Measurements from ENCODE around the gene ERMAP. TPM values are rescaled to one million over a fixed set of nuclear protein-coding genes. Genes with fewer than 3 reads are reported as not detected.

Gene ERMAP
- total RNA-seq, 4 donors from 2014 or later, result 5.8 to 13.2 (median 12.6) TPM

DNA sequence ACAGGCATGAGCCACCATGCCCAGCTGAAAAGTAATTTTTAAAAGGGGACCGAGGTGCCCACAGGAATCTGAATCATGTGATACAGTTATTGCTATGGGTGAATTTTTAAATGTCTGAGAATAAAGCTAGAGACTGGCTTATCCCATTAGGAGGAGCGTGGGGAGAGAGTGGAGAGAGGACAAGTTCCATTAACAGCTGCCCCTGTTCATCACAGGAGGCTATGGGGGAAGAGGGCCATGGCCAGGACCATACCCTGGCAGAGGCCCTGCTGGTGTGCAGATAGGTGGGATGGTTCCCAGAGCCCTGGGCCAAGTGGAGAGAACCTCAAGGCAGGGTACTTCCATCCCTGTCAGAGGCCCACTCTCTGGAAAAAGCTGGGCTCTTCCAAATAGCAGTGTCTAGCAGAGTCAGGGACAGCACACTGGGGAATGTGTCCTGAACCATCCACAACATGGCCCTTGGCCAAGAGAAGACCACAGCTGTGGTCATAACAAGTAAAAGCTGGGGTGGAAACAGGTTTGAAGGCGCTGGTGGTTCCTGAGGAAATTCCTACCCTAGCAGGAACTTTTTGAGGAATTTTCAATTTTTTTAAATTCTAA is 15.8 kb downstream of the ERMAP start:
- no peak for ATAC-seq (ENCODE audit: low FRiP score)
- TF ChIP-seq, protein P1, sequence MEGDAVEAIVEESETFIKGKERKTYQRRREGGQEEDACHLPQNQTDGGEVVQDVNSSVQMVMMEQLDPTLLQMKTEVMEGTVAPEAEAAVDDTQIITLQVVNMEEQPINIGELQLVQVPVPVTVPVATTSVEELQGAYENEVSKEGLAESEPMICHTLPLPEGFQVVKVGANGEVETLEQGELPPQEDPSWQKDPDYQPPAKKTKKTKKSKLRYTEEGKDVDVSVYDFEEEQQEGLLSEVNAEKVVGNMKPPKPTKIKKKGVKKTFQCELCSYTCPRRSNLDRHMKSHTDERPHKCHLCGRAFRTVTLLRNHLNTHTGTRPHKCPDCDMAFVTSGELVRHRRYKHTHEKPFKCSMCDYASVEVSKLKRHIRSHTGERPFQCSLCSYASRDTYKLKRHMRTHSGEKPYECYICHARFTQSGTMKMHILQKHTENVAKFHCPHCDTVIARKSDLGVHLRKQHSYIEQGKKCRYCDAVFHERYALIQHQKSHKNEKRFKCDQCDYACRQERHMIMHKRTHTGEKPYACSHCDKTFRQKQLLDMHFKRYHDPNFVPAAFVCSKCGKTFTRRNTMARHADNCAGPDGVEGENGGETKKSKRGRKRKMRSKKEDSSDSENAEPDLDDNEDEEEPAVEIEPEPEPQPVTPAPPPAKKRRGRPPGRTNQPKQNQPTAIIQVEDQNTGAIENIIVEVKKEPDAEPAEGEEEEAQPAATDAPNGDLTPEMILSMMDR (IDR thresholded peaks at IDR 0.05), result no peak
- DNase-seq (ENCODE audit: low spot score), result no peak

DNA sequence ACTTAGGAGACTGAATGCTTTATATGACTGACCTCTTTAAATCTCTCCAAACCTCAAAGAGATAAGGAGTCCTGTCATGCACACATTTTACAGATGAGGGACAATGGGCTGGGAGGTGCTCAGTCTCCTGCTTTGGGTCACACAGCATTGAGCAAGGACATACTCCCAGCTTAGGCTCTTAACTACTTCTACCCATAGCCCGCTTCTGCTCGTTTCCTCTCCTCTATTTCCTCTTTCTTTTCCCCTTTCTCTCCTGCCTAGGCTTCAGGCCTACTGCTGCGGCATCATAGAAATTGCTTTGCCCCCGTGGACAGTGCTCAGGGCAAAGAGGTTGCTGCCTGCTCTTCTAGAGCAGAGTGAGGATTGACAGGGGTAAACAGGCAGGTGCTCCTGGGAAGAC is 17.1 kb downstream of the ERMAP start:
- TF ChIP-seq, protein P1 (IDR thresholded peaks at IDR 0.05), result no peak
- ATAC-seq (ENCODE audit: low FRiP score) (no peak), DNase-seq (ENCODE audit: low spot score) (no peak)

DNA sequence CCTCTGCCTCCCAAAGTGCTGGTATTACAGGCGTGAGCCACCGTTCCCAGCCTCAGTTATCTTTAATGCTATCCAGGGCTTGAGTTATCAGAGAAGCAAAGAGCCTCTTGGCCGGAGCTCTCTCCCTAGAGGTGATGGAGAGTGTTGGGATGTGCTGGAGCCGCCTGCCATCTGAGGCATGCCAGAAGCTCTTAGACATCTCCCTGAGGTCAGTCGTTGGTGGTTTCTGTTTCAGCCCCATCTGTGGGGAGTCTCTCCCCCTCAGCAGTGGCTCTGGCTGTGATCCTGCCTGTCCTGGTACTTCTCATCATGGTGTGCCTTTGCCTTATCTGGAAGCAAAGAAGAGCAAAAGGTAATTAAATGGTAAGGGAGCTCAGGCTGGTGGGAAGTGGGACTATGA is 17.9 kb downstream of the ERMAP start:
- ATAC-seq (ENCODE audit: low FRiP score) (no peak), DNase-seq (ENCODE audit: low spot score) (no peak)
- TF ChIP-seq, protein P1 (IDR thresholded peaks at IDR 0.05), result no peak

DNA sequence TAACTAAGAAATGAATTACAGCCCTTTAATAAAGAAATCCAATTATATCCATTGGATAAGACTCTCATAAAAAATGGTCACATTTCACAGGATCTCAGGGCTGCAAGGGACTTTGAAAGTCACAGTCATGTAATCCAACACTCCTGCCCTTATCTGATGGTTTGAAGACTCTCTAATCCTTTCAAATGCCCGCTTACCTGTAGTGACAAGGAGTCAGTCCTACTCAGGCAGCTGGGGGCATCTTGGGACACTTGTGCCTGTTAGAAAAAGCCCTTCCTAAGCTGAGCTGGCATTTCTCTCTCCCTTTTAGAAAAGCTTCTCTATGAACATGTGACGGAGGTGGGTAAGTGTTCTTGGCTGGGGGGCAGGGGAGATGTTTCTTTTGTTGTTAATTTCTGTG is 18.5 kb downstream of the ERMAP start:
- TF ChIP-seq, protein P1 (IDR thresholded peaks at IDR 0.05), result no peak
- DNase-seq (ENCODE audit: low spot score) (no peak), ATAC-seq (ENCODE audit: low FRiP score) (no peak)

DNA sequence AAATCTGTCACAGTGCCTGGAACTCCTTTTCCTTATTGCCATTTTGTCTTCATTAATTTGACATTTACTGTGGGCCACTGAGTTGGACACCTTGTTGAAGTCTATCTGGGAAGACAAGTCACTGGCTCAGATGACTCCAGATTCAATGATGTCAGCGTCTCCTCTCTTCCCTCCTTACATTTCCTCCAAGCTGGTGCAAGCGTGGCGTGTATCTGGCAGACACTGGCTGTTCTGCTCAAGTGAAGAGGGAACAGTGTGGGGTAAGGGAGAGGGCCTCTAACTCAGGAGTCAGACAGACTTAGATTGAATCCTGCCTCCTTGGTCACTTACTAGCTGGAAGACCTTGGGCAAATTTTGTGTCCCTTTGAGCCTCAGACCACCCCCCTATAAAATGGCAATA is 20.8 kb downstream of the ERMAP start:
- DNase-seq (ENCODE audit: low spot score) (no peak), ATAC-seq (ENCODE audit: low FRiP score) (no peak)
- TF ChIP-seq, protein P1 (IDR thresholded peaks at IDR 0.05), result no peak

DNA sequence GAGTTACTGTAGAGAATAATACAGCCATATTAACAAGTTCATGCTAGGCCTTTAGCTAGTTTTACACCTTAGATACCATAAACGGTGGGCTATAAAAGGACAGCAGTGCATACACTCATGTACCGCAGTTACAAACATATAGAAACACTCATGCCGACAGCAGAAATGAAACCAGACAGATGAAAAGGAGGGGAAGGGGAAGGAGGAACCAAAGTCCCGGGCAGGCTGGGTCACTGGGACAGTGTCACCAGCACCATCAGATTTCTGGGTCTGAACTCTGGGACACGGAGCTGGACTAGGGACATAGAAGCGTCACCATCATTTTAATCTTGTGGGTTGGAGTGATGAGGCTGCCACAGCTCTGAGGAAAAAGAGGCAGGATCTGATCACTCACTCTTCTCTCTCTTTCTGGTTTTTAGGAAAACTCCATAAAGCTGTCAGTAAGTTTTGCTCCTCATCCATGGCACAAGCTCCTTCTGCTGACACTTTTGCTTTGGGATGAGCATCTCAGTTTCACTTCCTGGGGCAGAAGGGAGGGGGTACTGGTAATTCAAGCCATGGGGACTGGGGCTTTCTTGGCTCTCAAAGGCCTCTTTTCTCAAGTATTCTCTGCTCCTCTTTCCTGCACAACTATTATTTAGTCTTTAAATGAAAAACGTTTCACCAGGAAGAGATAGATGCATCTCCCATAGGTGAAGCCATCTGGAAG is 21.7 kb downstream of the ERMAP start:
- DNase-seq (ENCODE audit: low spot score) (no peak), ATAC-seq (ENCODE audit: low FRiP score) (no peak)
- TF ChIP-seq, protein P1 (IDR thresholded peaks at IDR 0.05), result no peak

DNA sequence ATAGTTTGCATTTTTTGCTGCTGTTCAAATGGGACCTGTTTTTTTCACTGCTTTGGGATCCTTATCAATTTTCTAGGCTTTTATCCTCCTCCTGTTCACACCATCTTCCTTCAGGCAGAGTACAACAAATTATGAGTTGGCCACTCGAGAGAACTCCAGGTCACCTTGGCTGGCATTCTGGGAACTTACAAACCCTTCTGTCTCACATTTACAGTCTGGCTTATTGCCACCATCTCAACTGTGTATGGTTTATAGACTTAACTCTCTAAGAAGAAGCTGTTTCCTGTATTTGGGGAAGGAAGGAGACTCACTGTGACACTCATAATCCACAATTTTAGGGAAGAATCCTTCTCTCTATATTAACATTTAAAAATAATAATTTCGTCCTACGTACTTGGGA is 24.1 kb downstream of the ERMAP start:
- TF ChIP-seq, protein P1 (IDR thresholded peaks at IDR 0.05), result no peak
- DNase-seq (ENCODE audit: low spot score) (no peak), ATAC-seq (ENCODE audit: low FRiP score) (no peak)
